ENCODE data around the gene GALNT18.
A peak's percentile ranks its signal among the peaks of the same experiment; 100 is the strongest.

The GALNT18 gene

DNA sequence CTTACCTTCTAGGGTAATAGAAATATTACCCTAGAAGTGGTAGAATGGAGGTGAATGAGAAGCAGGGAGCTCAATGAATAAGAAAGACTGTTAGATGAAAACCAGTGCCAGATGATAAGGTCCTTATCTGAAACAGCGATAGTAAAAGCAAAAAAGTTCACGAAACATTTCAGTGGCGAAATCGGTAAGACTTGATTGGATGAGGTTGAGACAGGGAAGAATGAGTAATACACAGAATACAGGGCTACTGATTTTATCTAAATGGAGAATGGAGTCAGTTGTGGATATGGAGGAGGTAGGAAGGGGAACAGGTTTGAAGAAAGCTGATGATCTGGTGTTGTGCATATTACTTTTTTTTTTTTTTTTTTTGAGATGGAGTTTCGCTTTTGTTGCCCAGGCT lies 96.5 kb downstream of the GALNT18 start:
- DNase-seq = no peak

DNA sequence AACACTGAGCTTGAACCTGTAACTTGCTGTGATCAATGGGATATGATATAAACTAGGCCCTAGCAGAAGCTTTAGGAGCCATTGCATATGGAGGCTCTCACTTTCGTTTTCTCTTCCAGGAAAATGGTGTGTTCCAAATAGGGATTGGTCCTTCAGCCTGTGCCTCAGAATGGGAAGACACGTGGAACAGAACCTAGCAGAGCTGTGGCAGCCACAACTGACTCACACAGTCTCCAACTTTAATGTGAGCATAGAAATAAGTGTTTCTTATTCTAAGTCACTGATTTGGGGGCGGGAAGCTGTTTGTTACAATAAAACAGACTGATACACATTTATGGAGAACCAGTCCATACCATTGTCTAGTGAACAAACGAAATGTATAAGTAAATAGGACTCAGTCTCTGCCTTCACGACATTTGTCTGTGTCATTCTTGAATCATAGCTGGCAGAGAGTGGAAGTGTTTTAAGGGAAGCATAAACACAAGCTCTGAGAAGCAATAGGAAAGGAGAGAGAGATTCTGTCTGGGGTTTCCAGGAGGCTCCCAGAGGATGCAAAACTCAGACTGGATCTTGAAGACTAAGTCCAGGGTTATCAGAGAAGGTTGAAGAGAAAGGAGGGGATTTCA lies 97.3 kb downstream of the GALNT18 start:
- DNase-seq = no peak

DNA sequence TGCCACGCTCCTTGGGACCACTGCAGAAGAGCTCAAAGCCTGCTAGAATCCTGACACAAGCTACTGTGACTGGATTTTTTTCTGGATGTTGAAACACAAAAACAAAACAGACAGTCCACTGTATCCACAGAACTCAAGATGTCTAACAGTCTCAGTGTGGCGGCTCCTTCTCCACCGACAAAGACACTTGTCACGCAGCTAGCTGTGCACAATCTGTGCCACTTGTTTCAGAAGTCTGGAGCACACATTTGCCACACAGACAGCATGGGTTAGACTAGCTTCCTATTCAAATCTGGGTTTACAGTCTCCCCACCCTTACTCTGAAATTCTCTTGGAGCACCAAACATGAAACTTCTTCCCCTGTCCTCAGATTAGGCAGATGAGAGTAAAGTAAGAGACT lies 99.2 kb downstream of the GALNT18 start:
- no peak for DNase-seq

DNA sequence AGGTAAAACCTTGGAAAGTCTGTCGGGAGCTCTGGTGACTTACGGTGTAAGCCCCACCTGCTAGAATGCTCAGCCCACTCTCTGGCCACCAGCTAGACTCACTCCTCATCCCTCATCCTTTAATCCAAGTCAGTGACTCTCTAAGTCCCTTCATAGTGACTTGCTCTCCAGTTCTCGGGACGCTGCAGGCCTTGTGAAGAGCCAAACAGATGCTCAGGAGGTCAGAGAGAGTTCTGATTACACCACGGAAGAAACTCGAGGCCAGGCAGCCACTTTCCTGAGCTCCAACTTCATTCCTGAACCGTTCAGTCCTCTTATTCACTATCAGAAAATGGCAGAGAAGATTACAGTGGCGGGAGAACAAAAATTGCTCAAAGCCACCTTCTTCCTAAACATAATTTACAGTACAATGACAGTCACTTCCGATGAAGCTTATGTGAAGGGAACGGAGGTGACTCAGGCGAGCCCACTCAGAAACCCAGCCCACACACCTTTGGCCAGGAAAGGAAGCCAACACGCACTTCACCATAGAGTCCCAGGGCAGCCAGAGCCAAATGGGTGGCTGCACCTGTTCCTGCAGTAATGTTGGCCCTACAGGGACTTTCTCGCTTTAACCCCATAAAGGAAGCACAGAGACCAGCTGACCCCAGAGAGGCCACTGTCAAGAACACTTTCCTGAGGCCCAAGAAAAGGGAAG lies 100.4 kb downstream of the GALNT18 start:
- DNase-seq = no peak

DNA sequence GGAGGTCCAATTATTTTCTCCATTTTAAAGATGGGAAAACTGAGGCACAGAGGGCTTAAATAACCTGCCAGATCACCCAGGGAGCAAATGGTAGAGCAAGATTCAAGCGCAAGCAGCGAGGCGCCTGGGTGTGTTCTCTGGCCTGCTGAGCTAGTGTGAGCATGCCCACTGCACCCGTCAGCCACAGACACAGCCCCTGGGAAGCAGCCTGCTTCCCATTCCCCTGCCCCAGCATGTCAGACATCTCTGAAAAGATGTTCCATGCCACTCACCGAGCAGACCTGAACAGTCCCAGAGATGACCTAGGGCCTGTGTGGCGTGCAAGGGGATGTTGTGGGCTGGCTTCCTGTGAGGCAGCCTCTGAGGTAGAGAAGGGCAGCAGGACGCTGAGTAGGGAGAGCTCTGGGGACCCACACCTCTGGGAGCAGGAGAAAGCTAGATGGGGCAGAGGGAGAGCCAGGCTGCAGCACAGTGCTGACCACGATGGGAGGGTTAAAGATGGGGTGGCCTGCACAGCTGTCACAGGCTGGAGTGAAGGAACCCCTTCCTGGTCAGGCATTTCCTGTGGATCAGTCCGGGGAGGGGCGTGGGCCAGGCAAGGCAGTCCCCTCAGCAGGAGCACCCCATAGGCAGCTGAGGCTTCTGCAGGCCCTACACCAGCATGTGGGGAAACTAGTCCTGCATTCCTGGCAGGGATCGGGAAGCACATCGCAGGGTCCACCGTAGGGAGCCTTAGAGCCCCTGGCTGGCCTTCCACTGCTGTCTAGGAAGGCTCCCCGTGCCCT lies 101.4 kb downstream of the GALNT18 start:
- no peak for DNase-seq

DNA sequence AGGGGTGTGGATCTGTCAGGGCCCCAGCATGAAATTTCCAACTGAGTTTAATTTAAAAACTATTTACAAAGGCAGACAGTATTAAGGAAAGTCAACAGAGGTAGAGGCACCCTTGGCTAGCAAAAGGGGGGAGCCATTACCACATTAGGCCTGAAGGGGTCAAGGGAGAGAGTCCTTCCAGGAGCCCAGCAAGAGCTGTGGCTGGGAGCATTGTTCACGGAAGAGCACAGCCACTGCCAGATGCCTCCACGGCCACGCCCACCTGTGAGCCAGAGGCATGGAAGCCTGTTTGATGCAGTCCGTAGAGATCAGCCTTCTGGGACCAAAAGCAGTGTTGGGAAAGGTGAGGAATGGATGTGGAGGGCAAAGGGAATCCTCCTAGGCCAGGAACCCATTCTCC lies 102.6 kb downstream of the GALNT18 start:
- no peak for DNase-seq

DNA sequence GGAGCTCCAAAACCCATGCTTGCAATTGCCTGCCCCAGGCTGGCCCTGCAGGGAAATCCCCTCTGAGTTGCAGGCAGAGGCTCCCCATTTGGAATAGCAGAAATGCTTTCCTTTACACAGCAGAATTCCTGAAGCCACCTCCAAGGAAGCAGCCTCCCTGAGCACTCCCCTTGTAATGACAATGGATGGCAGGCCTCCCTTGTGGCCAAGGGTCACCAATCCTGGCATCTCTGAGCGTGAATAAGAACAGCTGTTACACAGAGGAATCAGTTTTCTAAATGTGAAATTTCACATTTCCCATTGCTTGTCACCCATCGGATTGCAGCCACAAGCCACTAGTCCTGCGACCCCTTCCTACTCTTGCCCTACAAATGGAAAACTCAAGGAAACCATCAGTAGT lies 107.6 kb downstream of the GALNT18 start:
- no peak for DNase-seq

DNA sequence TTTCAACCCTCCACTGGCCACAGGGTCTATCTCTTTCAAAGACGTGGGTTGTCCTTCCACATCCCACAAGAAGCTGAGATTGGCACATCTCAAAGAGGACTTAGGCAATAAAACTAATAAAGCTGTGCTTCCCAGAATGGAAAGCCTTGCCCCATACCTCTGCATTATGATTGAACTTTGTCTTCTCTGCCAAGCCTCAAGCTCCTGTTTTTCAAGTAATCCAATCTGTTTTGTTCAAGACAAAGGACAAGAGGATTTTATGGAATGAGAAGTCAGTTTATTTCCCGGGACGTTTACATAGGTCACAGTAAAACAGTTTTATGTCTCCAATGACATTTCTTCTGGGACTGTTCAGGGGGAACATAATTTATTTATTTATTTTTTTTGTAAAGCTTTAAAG lies 108.4 kb downstream of the GALNT18 start:
- no peak for DNase-seq

DNA sequence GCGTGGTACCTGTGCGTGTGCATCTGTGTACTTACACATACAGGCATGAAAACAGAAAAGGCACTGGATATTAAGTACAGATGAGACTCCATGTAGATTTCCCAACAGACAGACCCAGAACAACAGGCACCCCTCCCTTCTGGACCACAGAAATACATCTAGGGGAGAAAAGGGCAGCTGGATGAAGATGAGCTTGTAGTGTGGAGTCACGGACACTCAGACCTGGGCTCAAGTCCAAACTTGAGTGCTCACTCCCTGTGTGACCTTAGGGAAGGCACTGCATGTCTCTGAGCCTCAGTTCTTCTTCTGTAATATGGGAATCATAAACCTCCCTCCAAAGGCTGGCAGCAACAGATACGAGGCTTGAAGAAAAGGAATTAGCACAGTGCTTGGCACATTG lies 108.9 kb downstream of the GALNT18 start:
- DNase-seq = no peak

DNA sequence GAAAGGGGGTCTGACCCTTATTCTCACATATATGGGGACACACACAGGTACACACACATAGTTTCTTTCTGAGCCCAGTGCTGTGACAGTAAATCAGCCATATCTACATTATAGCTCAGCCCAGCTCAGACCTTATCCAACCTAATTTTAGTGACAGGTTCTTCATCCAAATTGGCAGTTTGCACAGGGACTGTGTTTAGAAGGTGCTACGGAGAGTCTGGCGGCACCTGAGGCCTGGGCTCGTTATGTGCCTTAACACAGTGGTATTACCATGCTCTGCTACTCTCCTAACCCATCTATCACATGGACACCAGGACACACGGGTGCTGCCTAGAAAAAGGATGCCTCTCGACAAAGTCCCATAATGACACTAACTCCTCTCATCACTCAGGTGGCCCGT lies 109.3 kb downstream of the GALNT18 start:
- DNase-seq = no peak

DNA sequence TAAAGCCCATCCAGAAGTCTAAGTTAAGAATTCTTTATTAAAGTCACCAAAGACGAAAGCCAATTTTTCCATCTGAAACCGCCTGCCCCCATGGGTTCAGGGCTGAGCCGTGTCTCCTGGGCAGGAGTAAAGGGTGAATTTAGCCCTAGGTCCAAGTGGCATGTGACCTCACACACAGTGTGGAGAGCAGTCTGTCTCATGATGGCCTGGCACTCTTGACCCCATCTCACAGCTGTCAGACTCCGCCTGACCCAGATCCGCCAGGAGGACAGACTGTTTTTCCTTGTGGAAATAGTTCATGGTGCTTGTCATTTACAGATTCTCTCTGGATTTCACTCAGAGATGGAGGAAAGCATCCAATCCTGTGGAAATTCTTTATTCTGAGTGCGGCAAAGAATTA lies 109.7 kb downstream of the GALNT18 start:
- DNase-seq = no peak

DNA sequence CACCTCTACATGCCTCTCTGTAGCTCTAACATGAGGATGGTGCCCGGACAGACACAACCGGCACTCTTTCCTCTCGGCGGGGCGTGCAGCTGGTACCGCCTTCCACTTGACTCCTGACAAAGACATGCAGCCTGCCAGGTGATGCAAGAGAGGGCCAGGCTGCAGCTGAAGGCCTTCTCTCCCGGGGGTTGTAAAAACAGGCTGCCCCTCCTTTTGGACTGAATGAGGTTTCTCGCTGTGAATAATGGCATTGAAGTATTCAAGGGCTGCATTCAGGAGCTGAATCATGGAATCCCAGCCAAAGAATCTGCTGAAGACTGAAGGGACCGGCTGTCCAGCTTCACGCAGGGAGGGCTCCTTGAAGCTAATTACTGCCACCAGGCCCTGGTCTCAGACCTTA lies 110.9 kb downstream of the GALNT18 start:
- peak; percentile 92 for DNase-seq

DNA sequence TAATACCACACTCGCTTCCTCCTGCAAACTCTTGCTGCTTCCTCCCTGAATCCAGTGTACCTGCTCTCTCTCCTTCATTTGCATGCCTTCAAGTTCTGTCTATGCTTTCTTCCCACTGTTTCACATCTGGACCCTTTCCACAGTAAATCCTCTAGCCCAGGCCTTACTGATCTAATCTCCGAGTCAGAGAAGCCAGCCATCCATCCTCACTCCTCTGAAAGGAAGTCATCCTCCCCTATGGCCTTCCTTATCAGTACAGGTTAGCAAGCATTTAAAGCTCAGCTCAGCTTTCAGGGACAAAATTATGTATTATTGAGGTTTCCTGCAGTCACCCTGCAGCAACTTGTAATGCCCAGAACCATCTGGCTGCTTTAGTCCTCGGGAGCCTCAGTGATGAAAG lies 116.1 kb downstream of the GALNT18 start:
- no peak for DNase-seq

DNA sequence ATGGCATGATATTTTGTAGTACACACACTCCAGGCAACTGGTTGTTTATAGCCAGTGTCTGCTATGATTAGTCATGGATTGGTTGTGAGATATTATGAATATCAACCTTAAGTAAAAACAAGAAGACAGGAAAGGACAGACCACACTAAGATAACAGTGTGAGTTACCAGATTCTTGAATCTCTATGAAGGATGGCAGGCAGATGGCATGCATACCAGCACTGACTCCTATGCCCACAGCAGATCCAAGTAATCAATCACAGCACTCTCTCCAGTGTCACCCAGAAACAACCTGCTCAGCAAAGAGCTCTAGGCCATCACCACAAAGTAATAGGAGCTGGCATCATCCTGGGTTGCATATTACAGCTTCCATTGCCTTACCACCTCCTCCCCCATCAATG lies 116.6 kb downstream of the GALNT18 start:
- no peak for DNase-seq

DNA sequence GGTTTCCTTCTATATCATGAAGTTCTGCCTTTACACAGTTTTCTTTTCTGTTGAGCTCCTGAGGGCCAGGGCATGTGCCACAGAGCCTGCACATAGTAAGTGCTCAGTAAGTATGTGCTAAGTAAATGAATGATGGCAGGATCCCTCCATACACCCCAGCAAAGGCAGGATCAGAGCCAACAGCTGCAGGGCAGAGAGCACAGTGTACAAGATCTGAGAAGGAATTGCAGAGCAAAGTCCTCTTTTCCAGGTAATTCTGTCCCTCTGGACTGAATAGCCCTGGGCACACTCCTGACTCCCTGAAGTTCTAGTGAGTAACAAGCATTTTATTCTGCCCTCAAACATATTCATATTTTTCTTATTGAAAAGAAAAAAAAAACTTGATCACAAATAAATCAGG lies 117.7 kb downstream of the GALNT18 start:
- DNase-seq = no peak

DNA sequence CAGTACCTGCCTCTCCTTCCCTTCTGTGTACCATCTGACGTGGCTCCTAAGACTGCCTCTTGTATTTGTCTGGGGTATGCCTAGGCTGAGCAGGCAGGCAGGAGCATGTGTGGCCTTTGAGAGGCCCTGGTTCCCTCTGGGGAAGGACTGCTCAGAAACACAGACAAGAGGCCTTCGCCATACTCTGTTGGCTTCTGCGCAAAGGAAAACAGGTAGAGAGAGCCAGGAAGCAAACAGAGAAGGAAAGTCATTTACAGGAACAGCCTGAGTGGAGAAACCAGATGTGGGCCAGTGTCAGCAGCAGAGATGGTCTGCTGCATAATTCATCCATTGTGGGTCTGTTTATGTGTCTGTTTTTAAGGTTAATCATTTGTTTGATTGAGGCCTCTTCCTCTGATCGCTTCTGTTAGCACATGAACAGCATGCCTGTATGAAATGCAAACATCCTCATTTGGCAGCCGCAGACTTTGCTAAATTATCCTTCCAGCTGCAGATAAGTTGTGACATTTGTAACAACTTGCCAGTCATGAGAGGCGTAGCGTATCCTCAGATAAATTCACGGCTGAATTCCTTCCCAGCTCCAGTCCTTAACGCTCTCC lies 119.4 kb downstream of the GALNT18 start:
- no peak for DNase-seq

DNA sequence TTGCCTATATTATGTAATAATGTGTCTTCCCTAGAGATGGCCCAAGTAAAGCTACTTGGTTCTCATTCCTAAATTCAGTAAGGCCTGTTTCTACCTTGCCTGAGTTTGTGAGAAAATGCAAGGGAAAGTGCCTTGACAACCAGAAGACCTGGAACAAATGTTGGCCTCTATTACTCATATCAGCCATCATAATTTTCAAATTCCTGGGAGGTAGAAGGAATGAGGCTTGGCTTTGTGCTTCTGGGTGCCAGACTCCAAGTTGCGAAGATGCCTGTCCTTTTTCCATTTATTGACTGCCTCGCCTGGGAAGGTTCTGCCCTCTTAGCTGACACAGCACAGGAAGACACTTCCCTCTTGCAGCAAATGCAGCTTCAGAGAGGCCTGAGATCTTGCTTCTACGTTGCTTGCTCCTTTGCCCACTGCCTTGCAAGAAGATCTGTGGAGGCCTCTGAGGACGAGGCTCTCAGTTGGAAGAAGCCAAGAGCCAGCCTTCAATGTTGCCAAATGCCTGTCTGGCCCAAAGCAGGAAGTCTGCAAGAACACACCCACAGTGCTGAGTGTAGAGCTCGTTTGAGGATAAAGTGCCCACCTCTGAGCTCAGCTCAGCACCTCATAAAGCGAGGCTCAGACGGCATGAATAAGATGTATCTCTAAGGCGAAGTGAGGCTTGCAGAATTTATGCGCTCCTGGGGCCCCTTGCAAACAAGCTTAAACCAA lies 120.1 kb downstream of the GALNT18 start:
- DNase-seq = no peak

DNA sequence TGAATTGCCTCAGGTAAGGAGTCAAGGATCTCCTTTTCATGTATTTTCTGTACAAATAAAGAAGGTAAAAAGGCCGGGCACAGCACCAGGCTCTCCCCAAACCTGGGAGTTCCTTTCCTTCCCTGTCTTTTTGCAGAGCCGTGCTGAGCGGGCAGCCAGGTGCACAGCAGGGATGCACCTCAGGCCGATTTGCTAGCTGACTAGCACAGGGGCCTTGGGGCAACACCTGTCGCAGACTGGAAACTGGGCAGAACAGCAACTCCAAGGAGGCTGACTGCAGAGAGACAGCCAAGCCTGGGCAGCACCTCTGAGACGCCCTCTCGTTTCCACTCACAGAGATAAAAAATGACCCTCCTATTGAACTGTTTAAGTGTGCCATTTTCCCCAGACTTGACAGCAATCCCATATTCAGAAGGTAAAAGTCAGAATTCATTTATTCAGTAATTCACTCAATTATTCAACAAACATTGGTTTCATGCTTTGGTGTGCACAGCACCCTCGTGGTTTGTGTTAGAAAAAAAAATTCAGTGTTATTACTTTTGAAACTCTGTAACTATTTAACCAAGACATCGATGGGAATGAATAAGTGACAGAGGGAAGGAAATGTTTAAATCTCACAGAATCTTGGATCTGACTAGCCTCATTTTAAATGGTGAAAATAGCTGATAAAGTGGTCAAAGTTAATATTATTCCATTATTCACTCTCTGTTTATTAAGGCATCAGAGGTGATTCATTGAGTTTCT lies 120.9 kb downstream of the GALNT18 start:
- DNase-seq = no peak

DNA sequence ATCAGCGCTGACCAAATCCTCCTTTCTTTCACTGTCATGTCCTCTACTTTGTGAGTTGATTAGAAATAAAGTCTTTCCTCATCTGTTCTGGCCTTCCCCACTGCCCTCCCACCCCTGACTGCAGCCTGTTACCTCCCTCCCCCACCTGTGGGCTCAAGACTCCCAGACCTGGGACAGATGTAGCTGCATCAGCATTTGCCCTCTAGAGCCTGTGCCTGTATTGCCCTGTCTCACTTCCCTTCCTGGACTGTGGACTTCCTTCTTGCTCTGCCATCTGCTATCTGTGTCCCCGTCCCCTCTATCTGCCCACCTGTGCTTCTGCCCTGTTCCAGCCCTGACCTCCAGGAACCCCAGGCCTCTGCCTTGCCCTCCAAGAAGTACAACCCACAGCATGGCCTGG lies 122.5 kb downstream of the GALNT18 start:
- DNase-seq = no peak

DNA sequence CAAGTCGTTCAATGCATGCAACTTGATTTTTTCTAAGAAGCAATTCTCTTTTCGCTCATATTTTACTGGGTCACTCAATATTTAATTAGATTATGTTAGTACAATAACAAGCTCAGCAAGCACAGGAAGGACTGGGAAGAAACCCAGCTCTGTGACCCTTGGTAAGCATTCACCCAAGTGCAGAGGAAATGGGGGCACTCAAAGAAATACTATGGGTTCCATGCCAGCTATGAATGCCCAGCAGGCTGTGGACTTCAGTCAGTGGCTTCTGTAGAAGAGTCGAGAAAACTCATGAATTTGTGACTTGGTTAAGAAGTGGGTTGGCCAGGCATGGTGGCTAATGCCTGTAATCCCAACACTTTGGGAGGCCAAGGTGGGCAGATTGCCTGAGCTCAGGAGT lies 123.6 kb downstream of the GALNT18 start:
- no peak for DNase-seq

DNA sequence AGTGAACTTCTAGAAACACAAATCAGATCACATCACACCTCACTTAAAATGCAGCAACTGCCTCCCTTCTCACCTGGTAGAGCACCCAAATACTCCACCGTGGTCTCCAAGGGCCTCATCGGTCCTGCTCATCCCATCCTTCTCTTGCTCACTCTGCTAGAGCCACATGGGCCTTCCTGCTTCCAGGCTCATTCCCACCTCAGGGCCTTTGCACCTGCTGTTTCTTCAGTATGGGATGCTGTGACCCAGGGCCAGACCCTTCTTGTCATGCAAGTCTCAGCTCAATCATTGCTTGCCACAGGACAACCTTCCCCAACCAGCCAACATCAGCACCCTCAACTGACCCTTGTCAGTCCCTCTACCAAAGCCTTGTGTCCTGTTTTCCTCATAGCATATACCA lies 124.9 kb downstream of the GALNT18 start:
- no peak for DNase-seq

DNA sequence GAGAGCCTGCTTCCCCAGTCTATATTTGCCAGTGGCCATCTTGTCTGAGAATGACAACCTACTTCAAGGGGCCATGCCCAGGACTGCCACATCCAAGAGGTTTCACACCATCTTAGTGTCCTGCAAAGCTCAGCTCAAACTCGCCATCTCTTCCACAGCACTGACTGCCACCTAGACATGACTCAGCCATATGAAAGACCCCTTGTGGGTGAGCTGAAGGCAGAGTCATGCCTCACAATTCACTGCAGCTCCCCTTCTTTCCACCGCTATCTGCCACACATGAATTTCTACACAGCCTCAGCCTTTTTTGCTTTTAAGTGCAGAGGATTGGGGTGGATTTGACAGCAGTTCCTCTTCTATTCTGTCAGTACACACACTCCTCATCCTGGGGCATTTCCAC lies 127.5 kb downstream of the GALNT18 start:
- no peak for DNase-seq

DNA sequence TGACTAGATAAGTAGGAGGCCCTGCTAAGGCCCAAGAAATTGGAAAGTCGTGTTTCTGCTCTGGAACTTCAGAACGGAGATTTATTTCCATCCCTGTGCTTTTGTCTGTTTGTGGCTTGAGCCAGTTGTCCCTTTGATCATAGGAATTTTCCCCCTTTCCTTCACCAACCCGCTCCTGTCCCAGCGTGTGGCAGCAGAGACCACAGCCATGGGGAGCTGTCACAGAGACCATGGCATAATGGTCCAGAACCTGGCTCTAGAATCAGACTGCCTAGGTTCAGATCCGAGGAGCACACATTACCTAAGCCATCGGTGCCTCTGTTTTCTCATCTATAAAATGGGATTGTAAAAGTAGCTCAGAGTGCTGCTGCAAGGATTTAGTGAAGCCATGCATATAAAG lies 128.1 kb downstream of the GALNT18 start:
- DNase-seq = no peak
